GM19397 (cell line): ENCODE results near the gene SDC3.

Experiments
- ATAC-seq: cut with Tn5 transposase; IDR thresholded peaks from one replicate; pipeline ENCODE4 v1.9.1; 2021; ENCODE audit warnings: mild to moderate bottlenecking, moderate library complexity; ENCODE audit not compliant: unreplicated experiment

SDC3 gene

DNA sequence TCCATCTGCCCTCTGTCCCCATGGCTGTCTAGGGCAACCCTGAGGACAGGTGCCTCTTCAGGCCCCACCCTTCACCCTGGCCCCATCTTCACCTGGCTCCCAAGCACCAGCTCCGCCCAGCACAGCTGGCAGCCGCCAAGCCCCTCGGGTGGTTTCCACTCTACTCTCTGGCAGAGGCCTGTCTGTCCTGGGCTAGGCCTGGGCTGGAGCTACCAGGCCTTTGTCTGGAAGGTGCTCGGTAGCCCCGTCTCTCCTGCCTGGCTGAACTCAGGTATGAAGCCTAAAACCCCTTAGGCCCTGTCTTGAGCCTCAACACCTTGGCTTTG lies 17.4 kb downstream of the SDC3 start:
- no peak for ATAC-seq

DNA sequence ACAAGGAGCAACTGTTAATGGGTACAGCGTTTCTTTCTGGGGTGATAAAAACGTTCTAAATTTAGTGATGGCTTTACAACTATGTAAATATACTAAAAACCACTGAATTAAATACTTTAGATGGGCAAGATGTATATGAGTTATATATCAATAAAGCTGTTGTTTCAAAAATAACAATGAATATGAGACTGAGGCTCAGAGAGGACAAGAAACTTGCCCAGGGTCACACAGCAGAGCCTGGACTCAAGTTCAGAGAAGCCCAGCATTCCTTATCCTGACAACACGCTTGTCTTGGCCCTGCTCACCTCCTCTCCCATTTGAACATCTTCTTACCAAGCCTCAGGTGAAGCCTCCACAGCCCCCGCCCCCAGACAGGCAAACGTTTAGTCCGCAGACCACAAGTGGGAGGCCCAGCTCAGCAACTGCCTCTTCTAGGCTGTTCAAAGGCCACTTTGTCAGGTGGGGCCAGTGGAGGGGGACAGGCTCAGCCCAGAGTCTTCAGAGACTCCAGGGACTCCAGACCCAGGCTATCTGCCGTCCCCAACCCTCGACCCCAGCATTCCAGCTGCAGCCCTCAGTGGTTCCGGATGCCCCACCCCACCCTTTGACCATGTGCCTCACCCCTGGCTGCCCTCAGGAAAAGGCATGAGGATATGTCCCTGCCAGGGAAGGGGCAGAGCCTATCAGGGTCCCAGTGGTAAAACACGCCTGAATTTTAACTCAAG lies 17.9 kb downstream of the SDC3 start:
- no peak for ATAC-seq

DNA sequence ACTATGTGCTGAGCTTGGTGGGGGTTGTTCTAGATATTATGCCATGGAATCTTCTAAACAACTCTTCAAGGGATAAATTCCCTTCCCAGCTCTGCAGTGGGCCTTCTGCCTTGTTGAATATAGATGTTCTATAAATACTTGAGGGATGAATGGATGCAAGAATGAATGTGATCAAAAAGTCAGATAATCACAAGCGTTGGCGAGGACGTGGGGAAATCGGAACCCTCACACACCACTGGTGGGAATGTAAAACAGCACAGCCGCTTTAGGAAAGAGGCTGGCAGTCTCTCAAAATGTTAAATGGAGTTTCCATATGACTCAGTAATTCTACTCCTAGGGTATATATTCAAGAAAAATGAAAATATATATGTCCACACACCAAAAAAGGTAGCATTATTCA lies 19.0 kb downstream of the SDC3 start:
- ATAC-seq: no peak

DNA sequence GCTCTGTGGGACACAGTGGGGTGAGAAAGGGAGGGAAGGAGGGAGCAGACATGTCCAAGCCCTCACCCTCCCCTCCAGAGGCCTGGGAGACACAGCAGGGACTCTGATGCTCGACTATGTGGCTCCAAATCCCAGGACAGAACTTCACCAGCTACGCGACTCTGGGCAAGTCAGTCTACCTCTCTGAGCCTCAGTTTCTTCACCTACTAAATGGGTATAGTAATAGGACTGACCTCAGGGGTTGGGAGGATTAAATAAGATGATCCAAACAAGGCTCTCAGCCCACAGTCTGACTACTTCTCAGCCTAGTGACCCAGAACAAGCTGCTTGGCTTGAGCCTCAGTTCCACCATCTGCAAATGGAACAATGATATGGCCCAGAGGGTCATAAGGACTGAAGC lies 19.6 kb downstream of the SDC3 start:
- no peak for ATAC-seq

DNA sequence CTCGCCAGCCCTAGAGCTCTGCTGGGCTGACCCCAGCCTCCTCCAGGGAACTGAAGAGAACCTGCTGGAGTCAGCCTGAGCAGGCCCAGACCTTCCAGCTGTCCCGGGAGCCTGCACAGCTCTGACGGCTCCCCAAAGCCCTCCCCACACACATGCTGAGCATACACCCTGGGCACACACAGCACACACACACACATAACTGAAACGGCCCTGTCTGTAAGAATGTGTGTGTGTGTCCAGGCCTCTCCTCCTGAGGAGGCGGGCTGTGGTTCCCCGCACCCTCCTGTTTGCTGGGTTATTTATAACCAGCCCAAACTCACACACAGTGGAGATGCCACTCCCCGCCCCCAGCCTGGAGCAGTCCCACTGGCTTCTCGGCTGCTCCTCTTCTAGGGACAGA lies 20.2 kb downstream of the SDC3 start:
- no peak for ATAC-seq

DNA sequence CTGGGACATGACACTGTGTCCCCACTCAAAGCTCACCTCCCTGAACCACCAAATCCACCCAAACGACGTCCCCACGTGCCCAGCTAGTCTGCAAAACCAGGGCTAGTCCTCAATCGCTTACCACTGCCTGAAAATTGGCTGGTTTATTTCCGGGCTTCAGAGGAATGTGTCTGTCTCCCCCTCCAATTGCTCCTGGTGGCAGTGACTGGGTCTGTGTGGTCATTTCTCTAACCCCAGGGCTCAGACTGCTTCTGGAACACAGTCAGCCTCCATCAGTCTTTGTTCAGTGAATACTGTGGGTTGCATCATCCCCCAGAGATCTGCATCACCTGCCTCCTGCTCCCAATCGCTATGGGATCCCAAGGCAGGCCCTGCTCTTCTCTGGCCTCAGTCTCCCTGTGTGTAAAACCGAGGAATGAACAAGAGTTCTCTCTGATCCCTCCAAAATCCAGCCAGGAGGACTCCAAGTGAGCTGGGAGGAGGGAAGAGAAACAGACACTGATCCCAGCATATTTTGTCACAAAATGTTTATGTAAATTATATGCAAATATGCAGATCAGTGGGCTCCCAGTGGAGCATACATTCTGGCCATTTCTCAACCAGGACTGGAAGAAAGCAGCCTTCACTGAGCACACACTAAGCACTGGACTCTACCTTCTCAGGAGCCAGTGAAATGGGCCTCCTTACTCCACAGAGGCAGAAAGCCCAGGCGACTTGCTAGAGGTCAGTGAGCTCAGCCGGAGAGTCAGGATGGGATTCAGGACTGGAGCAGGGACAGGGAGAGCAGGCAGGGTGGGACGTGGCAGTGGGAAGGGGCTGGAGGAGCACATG lies 20.9 kb downstream of the SDC3 start:
- ATAC-seq: no peak

DNA sequence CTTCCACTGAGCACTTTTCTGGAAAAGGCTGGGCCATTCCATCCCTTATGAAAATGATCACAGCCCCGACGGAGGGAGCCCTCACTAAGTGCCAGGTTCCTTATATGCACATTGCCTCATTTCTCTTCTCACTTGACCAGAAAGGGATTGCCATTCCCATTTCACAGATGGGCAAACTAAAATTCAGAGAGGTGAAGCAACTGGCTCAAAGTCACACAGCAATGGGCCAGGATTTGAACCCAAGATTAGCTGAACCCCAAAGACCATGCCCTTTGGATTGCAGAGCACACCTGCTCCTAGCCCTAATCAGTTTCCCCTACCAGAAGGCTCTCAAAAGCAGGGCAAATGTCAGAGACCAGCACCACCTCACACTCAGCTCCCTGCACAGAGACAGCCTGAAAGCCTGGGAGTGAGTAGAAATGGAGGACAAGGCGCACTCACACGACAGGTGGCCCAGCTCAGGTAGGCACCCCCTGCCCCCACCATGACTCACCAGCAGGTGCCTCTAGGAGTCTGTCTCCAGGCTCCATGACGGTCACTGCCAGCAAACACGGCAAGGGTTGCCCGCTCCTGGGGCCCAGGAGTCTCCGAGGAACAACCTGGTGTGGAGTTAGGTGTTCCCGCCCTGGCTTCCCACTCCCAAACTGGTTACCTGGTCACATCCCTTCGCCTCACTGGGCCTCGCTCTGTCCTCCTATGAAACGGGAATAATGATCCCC lies 21.7 kb downstream of the SDC3 start:
- ATAC-seq: no peak

DNA sequence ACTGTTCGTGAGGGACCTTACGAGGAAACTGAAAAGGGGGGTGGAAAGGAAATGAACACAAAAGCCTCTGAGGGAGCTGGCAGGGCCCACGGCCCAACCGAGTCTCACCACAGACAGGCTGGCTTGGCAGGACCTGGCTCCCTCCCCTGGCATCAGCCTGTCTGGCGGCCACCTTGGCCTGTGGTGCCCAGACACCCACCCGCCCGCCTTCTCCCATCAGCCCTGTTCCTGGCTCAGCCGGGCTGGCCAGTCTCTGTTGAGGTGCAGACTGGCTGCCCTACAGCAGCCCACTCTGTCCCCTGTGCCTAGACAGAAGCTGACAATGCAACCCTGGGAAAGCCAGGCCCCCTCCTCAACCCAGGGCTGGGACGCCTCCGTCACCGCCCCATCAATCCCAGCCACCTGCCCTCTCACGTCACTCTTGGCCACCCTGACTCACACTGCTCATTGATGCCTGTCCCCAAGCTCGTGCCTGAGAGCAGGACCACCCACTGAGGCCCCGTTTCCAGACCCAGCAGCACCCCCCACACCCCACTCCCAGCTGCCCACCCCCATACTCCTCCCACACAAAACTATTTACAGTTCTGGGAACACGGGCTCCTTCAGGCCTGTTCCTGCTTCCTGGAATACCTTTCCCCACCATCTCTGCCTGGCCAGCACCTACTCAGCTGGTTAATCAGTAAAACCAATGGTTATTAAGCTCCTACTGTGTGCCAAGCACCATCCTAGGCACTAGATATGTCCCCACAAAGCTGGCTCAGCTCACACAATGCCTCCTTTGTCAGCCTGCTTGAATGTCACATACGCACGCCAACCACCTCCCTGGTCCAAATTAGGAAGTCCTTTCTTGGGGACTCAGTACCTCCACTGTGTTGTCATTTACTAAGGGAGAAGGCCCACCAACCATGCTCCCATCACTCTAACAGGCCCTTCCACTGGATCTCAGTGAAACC lies 22.7 kb downstream of the SDC3 start:
- no peak for ATAC-seq

DNA sequence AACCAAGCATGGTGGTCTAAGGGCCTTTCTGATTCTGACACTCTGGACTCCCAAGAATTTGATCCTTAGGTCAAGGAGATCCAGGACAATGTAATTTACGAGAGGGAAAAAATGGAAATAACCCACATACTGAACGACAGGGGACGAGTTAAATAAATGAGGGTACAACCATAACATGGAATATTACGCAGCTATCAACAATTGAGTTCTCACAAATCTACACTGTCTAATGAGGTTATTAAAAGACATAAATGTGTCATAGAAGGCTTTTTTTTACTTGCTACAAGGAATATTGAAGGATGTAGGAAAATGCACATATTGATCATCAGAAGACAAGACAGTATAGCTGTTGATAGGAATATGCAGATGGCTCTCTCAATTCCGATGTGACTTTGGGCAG lies 23.8 kb downstream of the SDC3 start:
- no peak for ATAC-seq

DNA sequence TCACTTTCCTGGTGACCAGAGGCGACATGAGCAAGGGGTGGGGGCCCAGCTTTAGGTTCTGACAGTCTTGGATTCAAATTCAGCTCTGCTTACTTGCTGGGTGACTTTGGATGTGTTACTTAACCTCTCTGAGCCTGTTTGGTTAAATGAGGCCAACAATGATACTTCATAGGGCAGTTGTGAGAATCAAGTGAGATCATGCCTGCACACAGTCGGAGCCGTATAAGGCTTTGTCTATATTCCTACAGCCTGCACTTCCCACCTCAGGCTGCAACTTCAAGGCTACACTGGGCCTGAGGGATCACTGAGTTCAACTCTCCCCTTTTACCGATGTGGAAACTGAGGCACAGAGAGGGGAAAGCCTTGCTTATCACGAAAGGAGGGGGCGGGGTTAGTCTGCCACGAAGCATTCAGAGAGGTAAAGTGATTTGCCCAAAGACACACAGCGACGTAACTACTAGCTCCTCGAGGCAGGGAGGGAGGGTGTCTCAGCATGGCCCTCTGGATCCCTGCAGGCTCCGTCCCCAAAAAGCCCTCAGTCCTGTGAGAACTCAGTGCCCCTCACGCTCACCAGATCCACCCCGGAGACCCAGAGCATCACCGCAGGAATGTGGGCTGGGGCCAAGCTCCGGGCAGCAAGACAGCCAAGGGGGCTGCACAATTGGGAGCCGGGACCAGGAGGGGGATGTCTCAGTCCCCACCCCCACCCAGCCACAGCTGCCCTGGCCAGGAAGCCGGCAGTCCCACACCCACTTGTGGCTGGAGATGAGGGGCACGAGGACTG lies 25.0 kb downstream of the SDC3 start:
- no peak for ATAC-seq

DNA sequence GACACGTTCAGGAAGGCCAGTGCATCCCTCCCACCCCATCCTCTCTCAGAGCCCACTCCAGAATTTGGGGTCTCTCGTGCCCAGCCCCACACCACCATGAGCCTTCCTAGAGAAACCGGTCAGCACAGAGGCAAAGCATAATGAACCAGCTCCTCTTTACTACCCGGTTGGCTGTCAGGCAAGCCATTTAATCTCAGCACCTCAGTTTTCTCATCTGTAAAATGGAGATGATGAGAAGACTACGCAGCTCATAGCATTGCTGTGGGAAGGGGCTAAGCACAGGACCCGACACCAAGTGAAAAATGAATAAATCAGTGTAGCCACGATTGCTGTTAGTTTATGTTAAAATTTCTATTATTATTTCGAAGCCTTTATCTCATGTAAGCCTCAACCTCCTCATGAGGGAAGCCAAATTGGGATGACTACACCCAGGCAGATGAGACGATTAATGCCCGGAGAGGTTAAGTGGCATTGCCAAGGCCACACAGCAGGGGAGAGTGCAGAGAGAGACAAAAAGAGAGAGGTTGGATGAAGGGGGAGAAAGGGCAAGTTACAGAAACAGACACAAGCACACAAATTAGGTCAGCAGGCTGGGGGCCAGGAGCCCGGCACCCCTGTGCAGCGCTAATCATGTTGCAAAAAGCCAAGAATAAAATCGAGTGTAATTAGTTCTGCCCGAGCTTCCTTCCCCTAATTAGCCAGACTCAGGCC lies 25.7 kb downstream of the SDC3 start:
- ATAC-seq: no peak

DNA sequence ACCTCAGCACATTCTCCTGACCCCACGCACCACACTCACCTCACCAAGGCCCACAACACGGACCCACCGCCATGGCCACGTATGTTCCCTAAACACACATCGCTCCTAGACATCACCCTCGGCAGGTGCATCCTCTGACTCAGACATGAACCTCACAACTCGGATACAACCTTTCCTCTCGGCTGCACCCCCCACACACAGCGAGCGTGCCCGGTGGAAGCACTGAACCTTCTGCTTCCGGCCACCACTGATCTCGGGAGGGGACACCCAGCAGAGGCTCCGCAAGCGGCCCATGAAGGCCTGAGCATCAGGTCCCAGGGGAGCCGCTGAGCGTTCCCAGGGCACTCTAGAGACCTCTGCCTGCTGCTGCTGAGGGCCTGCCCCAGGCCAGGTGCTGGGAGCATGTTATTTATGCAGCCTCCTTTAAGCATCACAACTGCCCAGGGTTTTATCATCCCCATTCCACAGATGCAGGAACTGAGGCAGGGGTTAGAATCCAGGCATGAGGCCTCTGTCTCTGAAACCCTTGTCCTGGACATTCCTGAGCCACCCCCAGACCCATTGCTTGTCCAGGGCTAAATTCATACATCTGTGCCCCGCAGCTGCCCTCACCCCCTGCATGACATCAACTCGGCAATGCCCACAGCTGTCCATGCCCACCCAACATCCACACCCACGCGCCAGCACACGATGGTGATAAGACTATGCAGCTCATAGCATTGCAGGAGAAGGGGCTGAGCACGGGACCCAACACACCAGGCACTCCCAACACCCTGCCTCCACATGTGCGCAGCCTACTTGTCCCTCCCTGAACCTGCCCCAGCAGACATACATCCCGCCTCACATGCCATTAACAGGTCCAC lies 27.0 kb downstream of the SDC3 start:
- peak; percentile 55 for ATAC-seq

DNA sequence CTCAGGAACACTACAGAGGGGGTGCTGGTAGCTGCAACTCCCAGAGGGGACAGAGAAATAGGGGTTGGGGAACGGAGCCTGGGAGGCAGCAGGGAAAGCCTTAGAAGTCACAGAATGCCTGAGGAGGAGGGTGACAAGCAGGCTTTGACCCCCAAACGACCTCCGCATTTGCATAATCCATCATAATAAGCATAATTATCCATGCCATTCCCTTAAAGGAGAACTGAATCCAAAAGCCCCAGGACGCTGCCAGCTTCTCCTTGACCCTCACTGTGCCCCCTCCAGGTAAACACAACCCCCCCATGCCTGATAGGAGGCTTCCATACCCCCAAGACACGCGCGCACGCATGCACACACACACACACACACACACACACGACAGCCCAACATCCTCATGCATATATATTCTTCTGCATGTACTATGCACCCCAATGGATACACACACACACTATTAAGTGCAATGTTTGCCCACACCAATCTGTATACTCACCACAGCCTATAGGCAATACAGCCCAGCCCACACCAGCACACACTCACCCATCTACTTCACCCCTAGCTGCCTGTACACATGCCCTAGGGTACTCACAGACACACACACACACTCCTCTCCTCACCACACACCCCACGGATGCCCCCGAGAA lies 27.8 kb downstream of the SDC3 start:
- ATAC-seq: no peak

DNA sequence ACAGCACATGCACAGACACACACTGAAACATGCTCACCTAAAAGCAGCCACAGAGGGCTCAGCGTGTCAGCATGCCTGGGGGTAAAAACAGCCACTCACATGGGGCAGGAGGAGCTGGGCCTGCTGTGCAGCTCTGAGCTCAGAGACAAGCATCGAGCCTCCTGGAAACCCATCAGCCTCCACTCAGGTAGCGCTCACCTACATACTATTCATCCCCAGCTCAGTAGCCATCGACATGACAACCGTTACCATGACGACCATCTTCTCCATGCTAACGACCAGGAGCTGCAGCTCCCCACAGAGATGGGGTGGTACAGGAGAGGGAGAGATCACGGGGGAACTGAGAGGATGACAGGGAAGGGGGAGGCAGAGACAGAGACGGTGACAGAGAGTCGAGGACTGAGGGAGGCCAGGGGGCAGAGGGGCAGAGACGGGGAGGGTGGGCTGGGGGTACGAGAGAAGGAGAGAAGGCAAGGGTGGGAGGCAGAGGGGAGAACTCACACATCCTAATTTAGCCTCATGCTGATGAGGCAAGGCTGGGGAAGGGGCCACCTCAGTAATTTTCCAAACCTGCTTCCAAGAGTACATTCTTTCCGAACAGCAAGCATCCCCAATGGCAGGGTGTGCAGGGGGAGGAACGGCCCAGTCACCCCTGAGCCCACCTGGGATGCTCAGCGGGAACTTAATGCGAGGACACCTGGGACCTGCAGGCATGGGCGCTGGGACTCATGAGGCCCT lies 28.4 kb downstream of the SDC3 start:
- ATAC-seq: no peak

DNA sequence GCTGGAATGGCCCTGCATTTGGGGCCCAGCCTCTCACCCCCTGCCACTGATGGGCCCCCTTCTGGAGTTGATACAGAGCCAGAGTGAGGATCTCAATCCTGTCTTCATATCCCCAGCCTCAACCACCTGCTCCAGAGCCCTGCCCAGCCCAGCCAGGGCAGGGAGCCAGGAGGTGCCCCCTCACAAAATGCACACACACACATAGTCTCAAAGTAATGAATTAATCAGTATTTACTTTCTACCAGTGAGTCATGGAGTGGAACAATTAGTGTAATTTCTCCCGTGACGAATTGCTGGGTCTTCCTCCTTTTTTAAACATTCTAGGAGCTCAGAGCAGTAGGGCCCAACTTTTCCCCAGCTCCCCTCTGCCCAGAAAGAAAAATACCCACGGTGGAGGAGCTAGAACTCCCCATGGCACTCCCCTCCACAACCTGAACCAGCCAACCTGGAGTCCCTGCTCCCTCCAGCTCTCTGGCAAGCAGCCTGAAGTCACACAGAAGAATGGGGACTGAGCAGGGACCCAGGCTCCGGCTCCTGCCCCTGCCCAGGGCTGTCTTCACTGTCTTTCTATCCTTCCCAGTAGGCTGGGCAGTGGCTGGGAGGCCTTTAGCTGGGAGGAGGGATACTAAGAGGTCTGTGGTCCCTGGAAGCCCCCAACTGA lies 29.3 kb downstream of the SDC3 start:
- no peak for ATAC-seq

DNA sequence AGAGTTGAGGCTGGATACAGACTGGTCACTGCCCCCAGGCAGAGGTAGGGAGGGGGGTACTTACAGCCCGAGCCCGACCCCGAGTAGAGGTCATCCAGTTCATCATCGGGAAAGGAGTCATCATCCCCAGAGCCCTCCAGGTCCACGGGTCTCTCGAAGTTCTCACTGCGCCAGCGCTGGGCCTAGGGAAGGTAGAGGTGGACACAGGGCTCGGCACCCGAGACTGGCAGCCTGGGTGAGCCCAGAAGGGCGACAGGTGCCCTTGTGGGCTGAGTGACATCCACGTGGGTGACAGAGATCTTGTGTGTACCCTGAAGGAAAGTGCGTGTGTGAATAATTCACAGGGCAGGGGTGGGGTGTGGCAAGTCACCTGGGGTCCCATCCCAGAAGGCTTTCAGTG lies 30.0 kb downstream of the SDC3 start:
- ATAC-seq: no peak

DNA sequence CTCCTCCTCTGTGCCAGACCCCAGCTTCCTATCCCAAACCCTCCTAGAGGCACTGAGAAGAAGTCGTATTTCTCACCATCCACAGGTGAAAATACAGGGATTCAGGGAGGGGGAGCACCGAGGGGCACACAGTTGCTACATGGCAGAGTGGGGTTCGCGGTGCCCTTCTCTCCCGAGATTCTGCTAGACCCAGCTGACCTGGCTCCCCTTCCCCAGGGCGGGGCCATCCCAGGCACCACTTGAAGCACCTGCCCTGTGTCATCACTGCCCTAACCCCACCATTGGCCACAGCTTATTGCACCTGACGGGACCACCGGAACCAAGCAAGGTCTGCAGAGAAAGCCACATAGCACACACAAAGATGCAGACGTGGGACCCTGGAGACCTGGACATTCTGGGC lies 30.5 kb downstream of the SDC3 start:
- ATAC-seq: no peak
